Measurements from ENCODE around the gene SELENON. TPM values are rescaled to one million over a fixed set of nuclear protein-coding genes. Genes with fewer than 3 reads are reported as not detected.

Gene SELENON
- total RNA-seq, 1 experiment from 2014 or later = 38.6 TPM

- DNase-seq = no peak
- H3K27ac ChIP-seq (ENCODE audit: low read length) = no peak overlapping the region
- peak overlapping the region; percentile 69 for H2AFZ ChIP-seq (ENCODE audit: low read length)
- H3K4me1 ChIP-seq (ENCODE audit: insufficient read depth, low read length) = peaks cover 16% of the 10 kb centered on the region; the same call in 1 of the 2 replicates
- H3K79me2 ChIP-seq (ENCODE audit: low read length) = peaks cover 6% of the 10 kb centered on the region; the same call in 1 of the 2 replicates
- H3K4me2 ChIP-seq (ENCODE audit: low read length) = peak overlapping the region; percentile 97
- peak overlapping the region; percentile 78 for H3K4me3 ChIP-seq (ENCODE audit: low read length)
- H4K20me1 ChIP-seq (ENCODE audit: low read length) = no peaks in the 10 kb centered on the region
- no peak for TF ChIP-seq EZH2 (IDR thresholded peaks at IDR 0.05; ENCODE audit: low read length, unreplicated experiment)
- no peak for TF ChIP-seq CTCF (conservative IDR thresholded peaks at IDR 0.05; ENCODE audit: low read depth, low read length)
- TF ChIP-seq EZH2phosphoT487 (IDR thresholded peaks at IDR 0.05; ENCODE audit: borderline replicate concordance, low read length) = no peak
- no peaks in the 10 kb centered on the region for H3K9me2 ChIP-seq (replicated peaks; ENCODE audit: low read length)
- H3K9ac ChIP-seq (ENCODE audit: low read length) = peak overlapping the region; percentile 75
- H3K9me3 ChIP-seq (ENCODE audit: low read length) = no peaks in the 10 kb centered on the region
- no peaks in the 10 kb centered on the region for H3K27me3 ChIP-seq (ENCODE audit: low read length)
- no peaks in the 10 kb centered on the region for H3F3A ChIP-seq (ENCODE audit: low read length, unreplicated experiment)
- POLR2A ChIA-PET (ENCODE audit: unreplicated experiment) = no interaction called here
- ATAC-seq = peak; percentile 6
- no TSS peak for BruUV-seq (replicated peaks)
- no peaks in the 10 kb centered on the region for H3K36me3 ChIP-seq (ENCODE audit: low read depth, low read length)
- intact Hi-C loops (cut with micrococcal nuclease) = no loop called here
- CTCF ChIA-PET = no interaction called here
These were observed 847 bp downstream of the SELENON start for GRCh38 chr1:25800703-25801377.

- Histone ChIP-seq H3K4me1 (ENCODE audit: insufficient read depth, low read length) (peaks cover 8% of the 10 kb centered on the region; the same call in 1 of the 2 replicates), H3K4me2 (ENCODE audit: low read length) (no peak overlapping the region), H4K20me1 (ENCODE audit: low read length) (no peaks in the 10 kb centered on the region), H3K79me2 (ENCODE audit: low read length) (peaks cover 6% of the 10 kb centered on the region; the same call in 1 of the 2 replicates), H3K27ac (ENCODE audit: low read length) (no peak overlapping the region), H3K9me3 (ENCODE audit: low read length) (no peaks in the 10 kb centered on the region), H3K36me3 (ENCODE audit: low read depth, low read length) (no peaks in the 10 kb centered on the region), H3K27me3 (ENCODE audit: low read length) (no peaks in the 10 kb centered on the region), H3K9ac (ENCODE audit: low read length) (no peak overlapping the region), H3K9me2 (replicated peaks; ENCODE audit: low read length) (no peaks in the 10 kb centered on the region), H2AFZ (ENCODE audit: low read length) (no peak overlapping the region), H3K4me3 (ENCODE audit: low read length) (no peak overlapping the region), H3F3A (ENCODE audit: low read length, unreplicated experiment) (no peaks in the 10 kb centered on the region)
- ATAC-seq = no peak
- ChIA-PET POLR2A (ENCODE audit: unreplicated experiment) (no interaction called here), CTCF (no interaction called here)
- no peak for DNase-seq
- TF ChIP-seq EZH2phosphoT487 (IDR thresholded peaks at IDR 0.05; ENCODE audit: borderline replicate concordance, low read length) (no peak), EZH2 (IDR thresholded peaks at IDR 0.05; ENCODE audit: low read length, unreplicated experiment) (no peak), CTCF (conservative IDR thresholded peaks at IDR 0.05; ENCODE audit: low read depth, low read length) (no peak)
- intact Hi-C loops (cut with micrococcal nuclease) = no loop called here
- TSS peak; percentile 35 for BruUV-seq (replicated peaks)
These were observed 2.9 kb downstream of the SELENON start for GRCh38 chr1:25802915-25803314.

- no peaks in the 10 kb centered on the region for H3K9me3 ChIP-seq (ENCODE audit: low read length)
- no peak for ATAC-seq
These were observed 3.4 kb downstream of the SELENON start for GRCh38 chr1:25803368-25803767.

More at GRCh38 chr1:25803368-25803767, 3.4 kb downstream of the SELENON start:
- no peaks in the 10 kb centered on the region for H3F3A ChIP-seq (ENCODE audit: low read length, unreplicated experiment)
- ChIA-PET POLR2A (ENCODE audit: unreplicated experiment) (no interaction called here), CTCF (no interaction called here)
- H3K9ac ChIP-seq (ENCODE audit: low read length) = no peak overlapping the region
- H3K36me3 ChIP-seq (ENCODE audit: low read depth, low read length) = no peaks in the 10 kb centered on the region
- TF ChIP-seq EZH2phosphoT487 (IDR thresholded peaks at IDR 0.05; ENCODE audit: borderline replicate concordance, low read length) = no peak
- TF ChIP-seq EZH2 (IDR thresholded peaks at IDR 0.05; ENCODE audit: low read length, unreplicated experiment) = no peak
- H3K9me2 ChIP-seq (replicated peaks; ENCODE audit: low read length) = no peaks in the 10 kb centered on the region
- intact Hi-C loops (cut with micrococcal nuclease) = no loop called here
- no peaks in the 10 kb centered on the region for H3K27me3 ChIP-seq (ENCODE audit: low read length)
- peaks cover 6% of the 10 kb centered on the region; the same call in 1 of the 2 replicates for H3K79me2 ChIP-seq (ENCODE audit: low read length)
- peaks cover 8% of the 10 kb centered on the region; the same call in 1 of the 2 replicates for H3K4me1 ChIP-seq (ENCODE audit: insufficient read depth, low read length)
- H3K4me3 ChIP-seq (ENCODE audit: low read length) = no peak overlapping the region
- no peak overlapping the region for H3K4me2 ChIP-seq (ENCODE audit: low read length)
- H3K27ac ChIP-seq (ENCODE audit: low read length) = no peak overlapping the region
- no peak for DNase-seq
- no peak overlapping the region for H2AFZ ChIP-seq (ENCODE audit: low read length)
- H4K20me1 ChIP-seq (ENCODE audit: low read length) = no peaks in the 10 kb centered on the region
- no TSS peak for BruUV-seq (replicated peaks)

Data from PC-3 (cell line).